ENCODE measurements around the gene PCSK5.

Gene PCSK5

GRCh38 chr9:75927356-75927755 is 36.9 kb downstream of the PCSK5 start:
- no peaks in the 10 kb centered on the region for H3K27me3 ChIP-seq
- no peak overlapping the region for H3K27ac ChIP-seq
- H3K36me3 ChIP-seq = no peaks in the 10 kb centered on the region
- H3K4me2 ChIP-seq = no peak overlapping the region
- no peaks in the 10 kb centered on the region for H3K9me3 ChIP-seq (replicated peaks in 1 of 11)
- H3K4me3 ChIP-seq = no peak overlapping the region
- H4K20me1 ChIP-seq = no peaks in the 10 kb centered on the region
- H3K9ac ChIP-seq = no peak overlapping the region
- H3K4me1 ChIP-seq = no peaks in the 10 kb centered on the region
- no peak for TF ChIP-seq Cebpa-rat (IDR thresholded peaks at IDR 0.05)

DNA sequence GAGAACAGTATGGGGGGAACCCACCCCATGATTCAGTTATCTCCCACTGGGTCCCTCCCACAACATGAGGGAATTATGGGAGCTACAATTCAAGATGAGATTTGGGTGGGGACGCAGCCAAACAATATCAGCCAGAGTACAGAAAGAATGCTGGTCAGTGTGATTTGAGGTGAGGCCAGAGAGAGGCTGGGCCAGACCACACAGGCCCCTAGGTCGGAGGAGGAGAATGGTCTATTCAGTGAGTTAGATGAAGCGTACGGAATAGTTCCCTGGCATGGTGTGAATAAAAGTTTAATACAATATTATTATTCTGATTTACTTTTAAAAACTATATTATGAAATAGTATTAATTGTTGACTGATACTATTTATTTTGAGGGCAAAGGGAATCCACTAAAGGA is 39.7 kb downstream of the PCSK5 start:
- H3K4me2 ChIP-seq = no peak overlapping the region
- no peak overlapping the region for H3K4me3 ChIP-seq
- no peaks in the 10 kb centered on the region for H3K27me3 ChIP-seq
- H3K9me3 ChIP-seq (replicated peaks in 1 of 11) = no peaks in the 10 kb centered on the region
- H3K9ac ChIP-seq = no peak overlapping the region
- no peak overlapping the region for H3K27ac ChIP-seq
- no peaks in the 10 kb centered on the region for H4K20me1 ChIP-seq
- TF ChIP-seq Cebpa-rat (IDR thresholded peaks at IDR 0.05) = no peak
- no peaks in the 10 kb centered on the region for H3K36me3 ChIP-seq
- H3K4me1 ChIP-seq = no peaks in the 10 kb centered on the region

DNA sequence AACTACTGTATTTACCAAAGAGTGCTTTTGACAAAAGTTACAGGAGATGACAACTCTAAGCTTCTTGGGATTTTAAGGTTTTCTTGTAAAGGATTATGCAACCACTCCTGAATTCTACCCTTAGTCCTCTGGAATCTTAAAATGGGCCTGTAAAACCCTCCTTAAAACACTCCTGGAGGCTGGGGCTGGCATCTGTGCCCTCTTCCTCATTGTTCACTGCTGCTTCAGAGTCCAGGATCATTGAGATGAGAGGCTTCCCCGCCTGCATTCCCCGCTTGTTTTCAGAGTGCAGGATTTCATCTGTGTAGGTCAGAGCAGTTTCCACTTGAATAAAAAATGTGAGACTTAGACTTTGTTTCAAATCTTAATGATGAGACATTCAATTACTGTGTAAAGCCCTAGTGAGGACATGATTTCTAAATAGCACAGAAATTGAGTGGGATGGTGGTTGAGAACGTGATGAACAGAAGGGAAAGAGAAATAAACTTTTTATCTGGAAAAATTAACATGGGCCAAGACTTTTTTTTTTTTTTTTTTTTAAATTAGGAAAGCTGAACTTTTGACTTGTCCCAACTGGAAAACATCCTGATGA is 40.4 kb downstream of the PCSK5 start:
- H3K9me3 ChIP-seq (replicated peaks in 1 of 11) = no peaks in the 10 kb centered on the region
- no peak overlapping the region for H3K4me2 ChIP-seq
- no peaks in the 10 kb centered on the region for H3K4me1 ChIP-seq
- H3K27ac ChIP-seq = no peak overlapping the region
- H4K20me1 ChIP-seq = no peaks in the 10 kb centered on the region
- no peak overlapping the region for H3K4me3 ChIP-seq
- H3K27me3 ChIP-seq = no peaks in the 10 kb centered on the region
- no peak for TF ChIP-seq Cebpa-rat (IDR thresholded peaks at IDR 0.05)
- no peaks in the 10 kb centered on the region for H3K36me3 ChIP-seq
- H3K9ac ChIP-seq = no peak overlapping the region

GRCh38 chr9:75933982-75934381 is 43.5 kb downstream of the PCSK5 start:
- Histone ChIP-seq H4K20me1 (no peaks in the 10 kb centered on the region), H3K4me3 (no peak overlapping the region), H3K9me3 (replicated peaks in 1 of 11) (no peaks in the 10 kb centered on the region; a peak in 1 of 22 replicates), H3K36me3 (no peaks in the 10 kb centered on the region), H3K4me1 (no peaks in the 10 kb centered on the region), H3K27me3 (no peaks in the 10 kb centered on the region), H3K9ac (no peak overlapping the region), H3K4me2 (no peak overlapping the region), H3K27ac (no peak overlapping the region)
- TF ChIP-seq Cebpa-rat (IDR thresholded peaks at IDR 0.05) = no peak

GRCh38 chr9:75935591-75935990 is 45.1 kb downstream of the PCSK5 start:
- H3K27ac ChIP-seq = no peak overlapping the region
- H3K27me3 ChIP-seq = no peaks in the 10 kb centered on the region
- H3K4me2 ChIP-seq = no peak overlapping the region
- no peak for TF ChIP-seq Cebpa-rat (IDR thresholded peaks at IDR 0.05)
- no peak overlapping the region for H3K4me3 ChIP-seq
- no peaks in the 10 kb centered on the region for H3K4me1 ChIP-seq
- H3K9me3 ChIP-seq (replicated peaks in 1 of 11) = no peaks in the 10 kb centered on the region; a peak in 1 of 22 replicates
- H3K36me3 ChIP-seq = no peaks in the 10 kb centered on the region
- H3K9ac ChIP-seq = no peak overlapping the region
- H4K20me1 ChIP-seq = no peaks in the 10 kb centered on the region

DNA sequence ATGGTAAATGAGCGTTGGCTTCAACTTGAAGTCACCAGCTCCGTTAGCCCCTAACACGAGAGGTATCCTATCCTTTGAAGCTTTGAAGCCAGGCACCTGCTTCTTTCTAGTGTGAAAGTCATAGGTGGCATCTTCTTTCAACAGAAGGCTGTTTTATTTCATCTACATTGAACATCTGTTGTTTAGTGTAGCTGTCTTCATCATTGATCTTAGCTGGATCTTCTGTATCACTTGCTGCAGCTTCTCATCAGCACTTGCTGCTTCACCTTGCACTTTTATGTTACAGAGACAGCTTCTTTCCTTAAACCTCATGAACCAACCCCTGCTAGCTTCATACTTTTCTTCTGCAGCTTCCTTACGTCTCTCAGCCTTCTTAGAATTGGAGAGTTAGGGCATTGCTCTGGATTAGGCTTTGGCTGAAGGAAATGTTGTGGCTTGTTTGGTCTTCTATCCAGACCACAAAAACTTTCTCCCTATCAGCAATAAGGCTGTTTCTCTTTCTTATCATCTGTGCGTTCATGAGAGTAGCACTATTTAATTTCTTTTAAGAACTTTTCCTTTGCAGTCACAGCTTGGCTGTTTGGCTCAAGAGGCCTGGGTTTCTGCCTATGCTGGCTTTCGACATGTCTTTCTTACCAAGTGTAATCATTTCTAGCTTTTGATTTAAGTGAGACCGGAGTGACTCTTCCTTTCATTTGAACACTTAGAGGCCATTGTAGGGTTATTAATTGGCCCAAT is 47.2 kb downstream of the PCSK5 start:
- no peak overlapping the region for H3K4me2 ChIP-seq
- H3K9me3 ChIP-seq (replicated peaks in 1 of 11) = no peaks in the 10 kb centered on the region; a peak in 1 of 22 replicates
- TF ChIP-seq Cebpa-rat (IDR thresholded peaks at IDR 0.05) = no peak

DNA sequence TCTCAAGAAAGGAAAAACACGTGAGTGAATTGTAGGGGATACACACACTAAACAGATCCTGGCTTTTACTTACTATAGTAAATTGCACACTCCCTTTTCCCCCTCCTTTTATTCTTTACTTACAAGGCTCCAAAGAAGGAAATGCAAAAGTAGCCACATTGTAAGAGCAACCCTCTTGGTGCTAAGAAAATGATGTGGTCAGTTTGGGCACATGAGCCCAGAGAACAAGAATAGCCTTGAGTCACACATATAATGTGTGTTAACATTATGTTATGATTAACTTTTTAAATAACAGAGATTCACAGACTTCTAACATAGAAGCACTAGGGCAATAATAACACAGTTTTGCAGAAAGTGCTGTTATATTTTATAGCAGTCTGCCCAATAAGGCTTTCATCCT is 48.5 kb downstream of the PCSK5 start:
- no peak overlapping the region for H3K9ac ChIP-seq
- no peaks in the 10 kb centered on the region; a peak in 1 of 22 replicates for H3K9me3 ChIP-seq (replicated peaks in 1 of 11)
- H3K4me3 ChIP-seq = no peak overlapping the region
- H3K27ac ChIP-seq = no peak overlapping the region
- H4K20me1 ChIP-seq = no peaks in the 10 kb centered on the region
- no peak overlapping the region for H3K4me2 ChIP-seq
- no peaks in the 10 kb centered on the region for H3K27me3 ChIP-seq
- no peaks in the 10 kb centered on the region for H3K4me1 ChIP-seq
- H3K36me3 ChIP-seq = no peaks in the 10 kb centered on the region
- no peak for TF ChIP-seq Cebpa-rat (IDR thresholded peaks at IDR 0.05)

More for the DNA sequence above, 47.2 kb downstream of the PCSK5 start:
- no peaks in the 10 kb centered on the region for H3K4me1 ChIP-seq
- H3K4me3 ChIP-seq = no peak overlapping the region
- no peaks in the 10 kb centered on the region for H4K20me1 ChIP-seq
- no peaks in the 10 kb centered on the region for H3K36me3 ChIP-seq
- H3K9ac ChIP-seq = no peak overlapping the region
- no peak overlapping the region for H3K27ac ChIP-seq
- H3K27me3 ChIP-seq = no peaks in the 10 kb centered on the region

- Histone ChIP-seq H3K36me3 (no peaks in the 10 kb centered on the region), H3K27me3 (no peaks in the 10 kb centered on the region), H3K9ac (no peak overlapping the region), H3K4me1 (no peaks in the 10 kb centered on the region), H3K4me3 (no peak overlapping the region), H4K20me1 (no peaks in the 10 kb centered on the region), H3K4me2 (no peak overlapping the region), H3K9me3 (replicated peaks in 1 of 11) (no peaks in the 10 kb centered on the region; a peak in 1 of 22 replicates), H3K27ac (no peak overlapping the region)
- TF ChIP-seq Cebpa-rat (IDR thresholded peaks at IDR 0.05) = no peak
These were observed 49.2 kb downstream of the PCSK5 start for GRCh38 chr9:75939536-75940111.

DNA sequence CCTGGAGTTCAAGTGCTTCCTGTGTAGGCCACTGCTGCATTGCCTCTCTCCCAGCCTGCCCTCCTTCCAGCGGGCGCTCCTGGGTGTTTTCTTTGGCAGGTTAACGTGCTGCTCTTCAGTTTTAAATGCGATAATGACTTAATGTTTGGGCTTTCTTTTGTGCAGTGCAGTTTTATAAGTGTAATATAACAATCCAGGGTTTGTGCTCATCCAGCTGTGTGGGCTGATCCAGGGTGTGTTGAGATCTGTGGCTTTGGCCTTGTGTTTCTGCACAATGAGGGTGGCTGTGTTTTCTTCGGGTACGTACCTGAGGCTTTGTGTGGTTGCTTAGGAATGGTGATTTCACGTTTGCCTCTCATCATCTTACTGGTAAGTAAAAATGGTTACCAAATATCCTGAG is 50.6 kb downstream of the PCSK5 start:
- H3K4me3 ChIP-seq = no peak overlapping the region
- no peak overlapping the region for H3K27ac ChIP-seq
- H3K27me3 ChIP-seq = no peaks in the 10 kb centered on the region
- no peaks in the 10 kb centered on the region for H4K20me1 ChIP-seq
- TF ChIP-seq Cebpa-rat (IDR thresholded peaks at IDR 0.05) = no peak
- no peaks in the 10 kb centered on the region for H3K4me1 ChIP-seq
- H3K4me2 ChIP-seq = no peak overlapping the region
- H3K36me3 ChIP-seq = no peaks in the 10 kb centered on the region
- H3K9me3 ChIP-seq (replicated peaks in 1 of 11) = no peaks in the 10 kb centered on the region; a peak in 1 of 22 replicates
- no peak overlapping the region for H3K9ac ChIP-seq
